HG02642 (cell line): Measurements from ENCODE around the gene SLC13A4.
"Not testable (repeated sequence)": the region's sequence is repeated elsewhere in the genome, so short reads cannot be mapped to it uniquely, and the experiment has no call there.

Experiments used
- ATAC-seq: cut with Tn5 transposase; IDR thresholded peaks from one replicate; pipeline ENCODE4 v1.9.1; 2021; ENCODE audit warnings: mild to moderate bottlenecking; ENCODE audit not compliant: unreplicated experiment, poor library complexity

Gene SLC13A4

GRCh38 chr7:135755351-135755753, 27.4 kb upstream of the SLC13A4 start:
- no peak for ATAC-seq

DNA sequence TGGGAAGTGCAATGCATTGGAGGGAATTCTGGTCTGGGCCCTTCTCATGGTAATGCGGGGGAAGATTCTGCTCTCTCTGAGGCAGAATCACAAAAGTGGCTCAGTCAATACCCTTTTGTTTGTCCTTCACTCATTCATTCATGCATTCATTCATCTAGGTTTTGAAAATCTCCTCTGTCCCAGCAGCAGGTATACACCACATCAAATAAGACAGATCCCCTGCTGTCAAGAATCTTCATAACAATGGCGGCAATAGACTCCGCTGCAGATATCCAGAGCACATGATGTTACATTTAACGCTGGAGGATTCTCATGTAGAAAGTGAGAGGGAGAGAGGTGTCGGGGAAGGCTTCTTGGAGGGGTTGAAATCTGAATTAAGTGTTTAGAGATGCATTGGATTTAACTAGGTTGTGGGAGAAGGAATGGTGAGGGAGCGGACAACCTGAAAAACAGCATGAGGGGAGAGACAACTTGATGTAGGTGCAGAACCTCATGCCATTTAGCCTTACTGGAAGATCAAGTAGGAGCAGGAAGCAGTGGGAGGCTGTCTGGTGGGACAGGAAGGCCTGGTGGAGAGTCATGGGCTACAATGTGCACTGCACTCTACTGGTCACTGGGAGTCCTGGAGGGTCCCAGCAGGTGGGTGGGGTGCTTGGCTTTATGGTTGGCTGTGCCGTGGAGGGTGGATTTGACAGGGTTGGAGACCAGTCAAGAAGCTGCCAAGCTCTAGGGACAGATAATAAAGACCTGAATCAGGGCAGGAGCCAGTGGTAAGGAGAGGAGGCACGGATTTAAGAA, 25.8 kb upstream of the SLC13A4 start:
- no peak for ATAC-seq

DNA sequence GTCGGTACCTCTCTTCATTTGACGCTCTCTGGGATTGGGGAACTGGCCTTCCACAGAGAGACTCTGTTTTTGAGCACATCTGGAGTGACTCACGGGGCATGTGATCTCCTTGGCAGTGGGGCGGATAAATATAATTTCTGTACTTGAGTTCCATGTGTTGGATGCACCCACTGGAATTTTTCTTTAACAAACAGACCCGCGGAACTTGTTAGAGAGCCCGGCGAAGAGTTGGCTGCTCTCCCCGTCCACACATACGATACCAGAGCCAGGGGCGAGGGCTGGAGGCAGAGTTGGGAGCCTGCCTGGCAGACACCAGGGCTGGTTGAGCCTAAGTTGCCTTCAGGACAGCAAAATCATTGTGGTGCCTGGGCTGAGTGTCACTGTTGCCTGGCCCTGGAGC, 20.8 kb upstream of the SLC13A4 start, which contains the start of gene FAM180A:
Gene FAM180A, minus strand, starts transcription at position 44 of the 400 bp plus-strand sequence. CDS start 233 bp downstream, outside the sequence.
- no peak for ATAC-seq

- no peak for ATAC-seq
Measured at GRCh38 chr7:135747366-135747765, 19.4 kb upstream of the SLC13A4 start.

DNA sequence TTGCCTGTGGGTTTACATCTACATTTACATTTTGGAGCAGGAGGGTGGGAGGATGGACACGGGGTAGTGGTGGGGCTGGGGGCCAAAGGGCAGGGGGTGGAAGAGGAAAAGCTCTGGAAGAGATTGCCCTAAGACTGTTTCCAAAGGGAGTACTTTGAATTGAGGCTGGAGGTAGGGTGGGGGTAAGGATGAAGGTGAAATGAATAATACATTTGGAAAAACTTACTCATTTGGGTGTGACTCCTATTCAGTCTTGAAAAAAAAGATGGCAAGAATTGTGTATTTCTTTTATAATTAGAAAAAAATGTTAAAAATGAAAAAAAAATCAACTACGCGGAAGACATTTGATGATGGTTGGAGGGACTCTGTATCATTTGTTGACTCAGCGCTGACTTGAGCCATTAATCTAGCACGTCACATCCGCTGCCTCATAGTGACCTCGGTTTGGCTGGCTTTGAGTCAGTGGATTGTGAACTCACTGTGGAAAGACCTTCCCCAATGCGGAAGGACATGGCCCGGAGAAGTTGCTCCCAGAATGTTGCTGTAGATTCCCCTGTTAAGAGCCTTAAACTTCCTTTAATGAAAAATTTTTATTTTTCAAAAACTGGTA, 17.8 kb upstream of the SLC13A4 start:
- ATAC-seq: no peak

DNA sequence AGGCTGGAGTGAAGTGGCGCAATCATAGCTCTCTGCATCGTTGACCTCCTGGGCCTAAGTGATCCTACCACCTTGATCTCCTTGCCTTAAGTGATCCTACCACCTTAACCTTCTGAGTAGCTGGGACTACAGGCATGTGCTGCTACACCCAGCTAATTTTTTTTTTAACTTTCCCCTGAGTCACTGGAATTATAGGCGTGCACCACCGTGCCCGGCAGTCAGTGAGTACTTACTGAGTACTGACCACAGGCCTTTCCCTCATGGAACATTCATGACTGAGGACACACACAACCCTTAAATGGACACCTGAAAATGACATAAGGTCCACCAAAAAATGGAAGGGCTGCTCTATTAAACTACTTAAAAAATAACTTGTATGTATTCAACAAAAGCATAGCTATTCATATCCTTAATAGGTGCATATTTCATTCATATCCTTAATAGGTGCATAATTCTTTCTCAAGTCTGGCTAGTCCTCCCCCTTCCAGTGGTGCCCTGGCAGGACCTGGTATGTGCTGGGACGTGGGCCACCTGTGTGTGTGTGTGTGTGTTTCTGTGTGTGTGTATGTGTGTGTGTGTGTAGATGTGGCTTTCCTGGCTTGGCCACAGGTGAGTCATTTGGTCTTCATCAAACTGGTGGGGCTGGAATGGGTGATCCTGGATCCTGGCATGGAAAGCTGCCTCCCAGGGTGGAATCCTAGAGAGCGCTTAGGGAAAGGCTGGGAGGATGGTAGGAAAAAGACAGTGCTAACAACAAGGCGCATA, 17.1 kb upstream of the SLC13A4 start:
- ATAC-seq: no peak

GRCh38 chr7:135743907-135744731, 16.1 kb upstream of the SLC13A4 start:
- ATAC-seq: no peak

- ATAC-seq: no peak
Measured at GRCh38 chr7:135742371-135742770, 14.4 kb upstream of the SLC13A4 start.

GRCh38 chr7:135741905-135742304, 13.9 kb upstream of the SLC13A4 start:
- ATAC-seq: no peak

DNA sequence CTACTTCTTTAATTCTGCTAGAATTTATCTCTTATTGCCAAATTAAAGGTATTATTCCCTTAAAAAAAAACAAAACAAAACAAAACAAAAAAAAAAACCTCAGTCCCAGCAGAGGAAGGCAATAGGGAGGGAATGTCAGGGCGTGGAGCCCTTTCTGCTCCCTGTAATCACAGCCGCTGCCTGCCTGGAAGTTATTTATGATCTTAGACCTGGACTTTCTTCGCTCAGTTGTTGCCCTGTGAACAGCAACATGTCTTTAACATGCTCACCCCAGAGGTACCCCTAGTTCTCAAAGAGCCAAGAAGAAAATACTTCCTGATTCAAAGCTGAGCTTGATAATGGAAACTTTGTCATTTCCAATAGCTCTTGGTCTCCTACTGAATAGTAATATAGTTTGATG, 12.9 kb upstream of the SLC13A4 start:
- ATAC-seq: no peak

DNA sequence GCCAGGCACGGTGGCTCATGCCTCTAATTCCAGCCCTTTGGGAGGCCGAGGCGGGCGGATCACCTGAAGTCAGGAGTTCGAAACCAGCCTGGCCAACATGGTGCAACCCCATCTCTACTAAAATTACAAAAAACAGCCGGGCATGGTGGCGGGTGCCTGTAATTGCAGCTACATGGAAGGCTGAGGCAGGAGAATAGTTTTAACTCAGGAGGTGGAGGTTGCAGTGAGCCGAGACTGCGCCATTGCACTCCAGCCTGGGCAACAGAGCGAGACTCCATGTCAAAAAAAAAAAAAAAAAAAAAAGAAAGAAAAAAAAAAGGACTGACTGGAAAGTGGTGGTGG, 9.3 kb upstream of the SLC13A4 start:
- not testable (repeated sequence) for ATAC-seq

GRCh38 chr7:135736586-135737305, 8.8 kb upstream of the SLC13A4 start:
- no peak for ATAC-seq

DNA sequence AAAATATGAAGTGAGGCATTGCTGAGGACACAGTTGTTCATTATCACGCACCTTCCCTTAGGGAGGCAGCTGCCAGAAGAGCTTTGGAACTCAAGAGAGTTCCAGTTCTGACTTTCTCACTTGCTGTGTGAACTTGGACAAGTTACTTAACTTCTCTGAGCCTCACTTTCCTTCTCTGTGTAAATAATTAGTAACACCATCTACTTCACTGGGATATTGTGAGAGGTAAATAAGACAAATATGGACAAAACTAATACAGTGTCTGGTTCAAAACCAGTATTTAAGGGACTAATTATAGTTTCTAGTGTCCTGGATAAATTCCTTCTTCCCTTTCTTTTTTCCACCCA, 6.3 kb upstream of the SLC13A4 start:
- no peak for ATAC-seq

DNA sequence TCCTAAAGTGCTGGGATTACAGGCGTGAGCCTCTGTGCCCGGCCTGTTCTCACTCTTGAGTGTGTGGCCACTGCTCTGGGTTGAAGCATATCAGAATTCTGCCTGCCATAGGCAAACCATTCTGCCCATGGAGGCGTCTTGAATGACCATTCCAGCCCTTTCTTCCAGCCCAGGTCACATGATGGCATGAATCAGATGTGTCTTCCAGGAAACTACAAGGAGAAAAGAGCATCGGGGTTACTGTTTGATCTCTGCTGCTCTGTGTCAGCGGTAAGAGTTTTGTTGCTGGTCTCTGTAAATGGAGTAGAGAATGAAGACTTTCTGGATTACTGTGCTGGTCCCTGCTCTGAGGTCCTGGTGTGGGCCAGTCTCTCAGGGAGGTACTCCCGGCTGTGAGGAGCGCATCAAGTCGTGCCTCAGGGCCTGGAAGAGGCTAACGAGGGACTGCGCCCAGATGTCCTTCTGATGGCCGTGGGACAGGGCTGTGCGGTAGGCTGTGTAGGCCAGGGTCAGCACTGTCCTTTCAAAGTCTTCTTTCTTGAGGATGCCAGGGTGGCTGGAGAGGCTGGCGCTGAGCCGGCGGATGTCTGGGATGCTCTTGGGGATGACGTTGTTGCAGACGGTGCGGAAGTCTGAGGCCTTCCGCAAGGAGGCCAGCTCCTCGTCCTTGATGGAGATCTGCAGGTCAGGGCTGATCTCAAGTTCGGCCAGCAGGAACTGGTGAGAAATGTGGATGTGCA, 5.8 kb upstream of the SLC13A4 start:
- ATAC-seq: no peak

GRCh38 chr7:135731131-135731530, 3.1 kb upstream of the SLC13A4 start:
- ATAC-seq: no peak

GRCh38 chr7:135729230-135729629, 1.2 kb upstream of the SLC13A4 start:
- no peak for ATAC-seq

- ATAC-seq: no peak
Measured at GRCh38 chr7:135726911-135727673, 894 bp downstream of the SLC13A4 start.

DNA sequence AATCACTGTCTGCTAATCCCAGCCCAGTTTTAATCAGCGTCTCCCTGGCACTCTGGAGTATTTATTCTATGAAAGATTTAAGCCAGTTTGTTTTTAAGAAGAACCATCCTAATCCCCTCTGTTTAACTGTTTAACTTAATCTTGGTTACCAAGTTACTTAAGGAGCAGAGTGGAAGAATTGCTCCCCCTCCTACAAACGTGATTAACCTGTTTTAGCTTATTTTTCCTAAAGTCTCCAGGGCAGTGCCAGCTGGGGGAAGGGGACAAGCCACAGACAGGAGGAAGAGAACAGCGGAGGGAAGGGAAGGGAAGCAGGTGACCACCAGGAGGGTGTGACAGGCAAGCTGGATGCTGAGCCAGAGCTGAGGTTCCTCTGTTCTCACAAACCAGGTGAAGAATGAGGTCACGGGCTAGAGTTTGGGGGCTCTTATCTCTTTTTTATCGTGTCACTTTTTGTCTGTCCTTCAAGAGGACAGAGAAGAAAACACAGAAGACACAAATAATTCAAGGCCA, 1.7 kb downstream of the SLC13A4 start:
- ATAC-seq: no peak
